GM23338 (cell line): ENCODE data around the gene TREML2. TPM values are rescaled to one million over a fixed set of nuclear protein-coding genes. Genes with fewer than 3 reads are reported as not detected.

ENCODE experiments used
- ATAC-seq: fragments of 200-7000 bp; cut with Tn5 transposase; 3 replicates; pipeline ENCODE4 v1.9.1; 2020
- DNase-seq: peaks from one replicate; pipeline ENCODE4 v3.0.0-alpha.2; 2015; ENCODE audit warnings: low spot score
- H2AFZ ChIP-seq: fragments of 200-600 bp; sonication (generic); 2 replicates; pipeline ENCODE4 v1.8.0; 2016; ENCODE audit warnings: antibody characterized with exemption, mild to moderate bottlenecking, moderate library complexity
- H3F3A ChIP-seq: fragments of 200-600 bp; sonication (generic); replicated peaks from 2 replicates; pipeline ENCODE4 v1.8.0; 2017; ENCODE audit warnings: antibody characterized with exemption, mixed run types, low read depth
- H3K27ac ChIP-seq: fragments of 200-600 bp; sonication (generic); 2 replicates; pipeline ENCODE4 v1.6.1; 2016; ENCODE audit warnings: low read depth
- H3K27me3 ChIP-seq: fragments of 200-600 bp; sonication (generic); 2 replicates; pipeline ENCODE4 v1.8.0; 2016; ENCODE audit warnings: mild to moderate bottlenecking, mixed run types, moderate library complexity; ENCODE audit not compliant: insufficient read depth
- H3K36me3 ChIP-seq: fragments of 200-600 bp; sonication (generic); 2 replicates; pipeline ENCODE4 v1.8.0; 2016; ENCODE audit warnings: mild to moderate bottlenecking; ENCODE audit not compliant: insufficient read depth
- H3K4me1 ChIP-seq: fragments of 200-600 bp; sonication (generic); 2 replicates; pipeline ENCODE4 v1.8.0; 2016; ENCODE audit warnings: mild to moderate bottlenecking, moderate library complexity; ENCODE audit not compliant: insufficient read depth
- H3K4me2 ChIP-seq: fragments of 200-600 bp; sonication (generic); 2 replicates; pipeline ENCODE4 v1.7.1; 2017; ENCODE audit warnings: mixed run types
- H3K4me3 ChIP-seq: fragments of 200-600 bp; sonication (generic); 2 replicates; pipeline ENCODE4 v1.6.1; 2016; ENCODE audit warnings: mixed run types
- H3K79me2 ChIP-seq: fragments of 200-600 bp; sonication (generic); replicated peaks from 2 replicates; pipeline ENCODE4 v1.8.0; 2017; ENCODE audit warnings: mild to moderate bottlenecking; ENCODE audit not compliant: insufficient read depth
- H3K9me2 ChIP-seq: fragments of 200-600 bp; sonication (generic); 2 replicates; pipeline ENCODE4 v1.8.0; 2017; ENCODE audit not compliant: insufficient read depth
- H4K20me1 ChIP-seq: fragments of 200-600 bp; sonication (generic); replicated peaks from 2 replicates; pipeline ENCODE4 v1.8.0; 2017; ENCODE audit warnings: mild to moderate bottlenecking; ENCODE audit not compliant: insufficient read depth
- H3K27ac Mint-ChIP-seq: 2 replicates; pipeline ENCODE4 v1.8.0; 2020; ENCODE audit warnings: inconsistent platforms, mild to moderate bottlenecking, moderate library complexity, mixed read lengths
- H3K27me3 Mint-ChIP-seq: 3 replicates; pipeline ENCODE4 v1.8.0; 2022; ENCODE audit warnings: low read depth, mild to moderate bottlenecking, moderate library complexity, mixed read lengths, inconsistent platforms; ENCODE audit not compliant: insufficient read depth, poor library complexity
- H3K36me3 Mint-ChIP-seq: 3 replicates; pipeline ENCODE4 v1.8.0; 2021; ENCODE audit warnings: low read depth, mild to moderate bottlenecking, inconsistent platforms, moderate library complexity, mixed read lengths
- H3K4me1 Mint-ChIP-seq: 3 replicates; pipeline ENCODE4 v1.8.0; 2020; ENCODE audit warnings: mild to moderate bottlenecking, inconsistent platforms, mixed read lengths
- H3K4me3 Mint-ChIP-seq: 3 replicates; pipeline ENCODE4 v1.8.0; 2021; ENCODE audit warnings: moderate library complexity, mild to moderate bottlenecking, inconsistent platforms, mixed read lengths
- H3K9me3 Mint-ChIP-seq: 3 replicates; pipeline ENCODE4 v1.8.0; 2020; ENCODE audit warnings: moderate library complexity, mild to moderate bottlenecking, inconsistent platforms, mixed read lengths
- CREB1 ChIP-seq: fragments of 250-450 bp; sonication (Bioruptor Pico); IDR thresholded peaks from 2 replicates; pipeline ENCODE4 v1.5.0; 2020; ENCODE audit warnings: low read depth, mild to moderate bottlenecking, moderate library complexity
- ETS1 ChIP-seq: IDR thresholded peaks from 2 replicates; pipeline ENCODE4 v1.6.1; 2016; ENCODE audit warnings: antibody characterized with exemption
- EZH2 ChIP-seq: fragments of 200-600 bp; sonication (generic); IDR thresholded peaks from one replicate; pipeline ENCODE4 v1.8.0; 2017; ENCODE audit warnings: antibody characterized with exemption, mild to moderate bottlenecking, low read depth; ENCODE audit not compliant: unreplicated experiment
- ZNF114 ChIP-seq: fragments of 250-450 bp; sonication (Bioruptor Pico); IDR thresholded peaks from 2 replicates; pipeline ENCODE4 v1.5.0; 2020; ENCODE audit warnings: mild to moderate bottlenecking, moderate library complexity
- polyA plus RNA-seq: library from polyadenylated mRNA; unstranded; fragments of >200 nt; fragmentation: Nextera tagmentation; extraction: Ambion mirVana; gene quantifications from 2 replicates; pipeline ENCODE4 v1.2.1, GENCODE V29; 2016
- total RNA-seq: library from RNA; depleted of rRNA; stranded (reverse); fragments of >200 nt; shearing (Covaris generic); gene quantifications from 2 replicates; pipeline ENCODE4 v1.2.3, GENCODE V29; 2014

Gene TREML2
- total and polyA plus RNA-seq, 2 experiments from 2014 or later = 0.07 TPM; not detected in 1

GRCh38 chr6:41194386-41194785, 6.6 kb downstream of the TREML2 start:
- Histone ChIP-seq H3K36me3 (no peaks in the 10 kb centered on the region), H3K4me1 (no peaks in the 10 kb centered on the region), H3K27me3 (no peaks in the 10 kb centered on the region), H3K79me2 (no peaks in the 10 kb centered on the region), H3K9me2 (peaks cover 4% of the 10 kb centered on the region; the same call in 1 of the 2 replicates), H3F3A (no peaks in the 10 kb centered on the region), H3K27ac (no peak overlapping the region), H3K4me3 (no peak overlapping the region), H3K4me2 (no peak overlapping the region), H4K20me1 (no peaks in the 10 kb centered on the region), H2AFZ (no peak overlapping the region)
- TF ChIP-seq ZNF114 (CRISPR knock-in tag) = no peak
- Mint-ChIP-seq H3K27ac (no peak overlapping the region), H3K36me3 (peaks cover 16% of the 10 kb centered on the region), H3K4me1 (peaks cover 7% of the 10 kb centered on the region), H3K27me3 (peaks cover 9% of the 10 kb centered on the region), H3K4me3 (no peak overlapping the region), H3K9me3 (peaks cover 16% of the 10 kb centered on the region)
- DNase-seq (no peak), ATAC-seq (no peak)

- Mint-ChIP-seq H3K4me1 (peaks cover 7% of the 10 kb centered on the region), H3K27me3 (peaks cover 9% of the 10 kb centered on the region), H3K9me3 (peaks cover 20% of the 10 kb centered on the region), H3K4me3 (no peak overlapping the region), H3K27ac (no peak overlapping the region), H3K36me3 (peaks cover 19% of the 10 kb centered on the region)
- TF ChIP-seq EZH2 (no peak), CREB1 (CRISPR knock-in tag) (no peak), ZNF114 (CRISPR knock-in tag) (no peak)
- peaks cover 7% of the 10 kb centered on the region; the same call in 1 of the 2 replicates for H3K9me2 ChIP-seq
- no peaks in the 10 kb centered on the region for H3F3A ChIP-seq
- H3K4me2 ChIP-seq = no peak overlapping the region
- no peaks in the 10 kb centered on the region for H3K27me3 ChIP-seq
- H3K4me3 ChIP-seq = no peak overlapping the region
- no peaks in the 10 kb centered on the region for H3K36me3 ChIP-seq
- no peaks in the 10 kb centered on the region for H4K20me1 ChIP-seq
- no peak overlapping the region for H3K27ac ChIP-seq
- DNase-seq = no peak
- no peaks in the 10 kb centered on the region for H3K79me2 ChIP-seq
- H2AFZ ChIP-seq = no peak overlapping the region
- no peak for ATAC-seq
- no peaks in the 10 kb centered on the region for H3K4me1 ChIP-seq
Observed at GRCh38 chr6:41193884-41194283, 7.1 kb downstream of the TREML2 start.

GRCh38 chr6:41193171-41193734, 7.7 kb downstream of the TREML2 start:
- no peaks in the 10 kb centered on the region for H3K79me2 ChIP-seq
- Mint-ChIP-seq H3K4me3 (no peak overlapping the region), H3K27me3 (peaks cover 8% of the 10 kb centered on the region), H3K36me3 (peaks cover 22% of the 10 kb centered on the region), H3K4me1 (peaks cover 7% of the 10 kb centered on the region), H3K27ac (no peak overlapping the region), H3K9me3 (peaks cover 23% of the 10 kb centered on the region)
- peaks cover 10% of the 10 kb centered on the region; the same call in 1 of the 2 replicates for H3K9me2 ChIP-seq
- H3K4me1 ChIP-seq = no peaks in the 10 kb centered on the region
- no peak overlapping the region for H3K4me2 ChIP-seq
- H3F3A ChIP-seq = no peaks in the 10 kb centered on the region
- H3K27me3 ChIP-seq = no peaks in the 10 kb centered on the region
- no peak overlapping the region for H3K4me3 ChIP-seq
- H2AFZ ChIP-seq = no peak overlapping the region
- DNase-seq (no peak), ATAC-seq (no peak)
- no peak overlapping the region for H3K27ac ChIP-seq
- no peak for TF ChIP-seq ETS1
- H3K36me3 ChIP-seq = no peaks in the 10 kb centered on the region
- H4K20me1 ChIP-seq = no peaks in the 10 kb centered on the region
